GM12891 (cell line): ENCODE results near the gene ABLIM2.

ENCODE experiments used
- DNase-seq: peaks from one replicate; pipeline ENCODE4 v3.0.0; 2011; ENCODE audit warnings: low spot score; ENCODE audit not compliant: insufficient read length
- FAIRE-seq: peaks from 2 replicates; lab custom pipeline; 2011; peaks lifted over from hg19 to GRCh38; lab: Jason Lieb, UNC
- PAX5 ChIP-seq: IDR thresholded peaks from 2 replicates; pipeline ENCODE4 v1.6.1; 2011; ENCODE audit warnings: low read length, moderate library complexity, mild to moderate bottlenecking; ENCODE audit not compliant: insufficient read depth, severe bottlenecking
- POLR2A ChIP-seq: IDR thresholded peaks from 2 replicates; pipeline ENCODE4 v1.6.1; 2011; ENCODE audit warnings: low read depth, low read length, control low read depth
- POLR2AphosphoS5 ChIP-seq: IDR thresholded peaks from 2 replicates; pipeline ENCODE4 v1.6.1; 2011; ENCODE audit warnings: low read depth, low read length, control low read depth
- POU2F2 ChIP-seq: IDR thresholded peaks from 2 replicates; pipeline ENCODE4 v1.6.1; 2011; ENCODE audit warnings: low read depth, mild to moderate bottlenecking, control low read depth, low read length, moderate library complexity
- SPI1 ChIP-seq: IDR thresholded peaks from 2 replicates; pipeline ENCODE4 v1.6.1; 2011; ENCODE audit warnings: low read depth, low read length, control low read depth
- TAF1 ChIP-seq: IDR thresholded peaks from 2 replicates; pipeline ENCODE4 v1.6.1; 2011; ENCODE audit warnings: low read depth, low read length, control low read depth

ABLIM2 gene

DNA sequence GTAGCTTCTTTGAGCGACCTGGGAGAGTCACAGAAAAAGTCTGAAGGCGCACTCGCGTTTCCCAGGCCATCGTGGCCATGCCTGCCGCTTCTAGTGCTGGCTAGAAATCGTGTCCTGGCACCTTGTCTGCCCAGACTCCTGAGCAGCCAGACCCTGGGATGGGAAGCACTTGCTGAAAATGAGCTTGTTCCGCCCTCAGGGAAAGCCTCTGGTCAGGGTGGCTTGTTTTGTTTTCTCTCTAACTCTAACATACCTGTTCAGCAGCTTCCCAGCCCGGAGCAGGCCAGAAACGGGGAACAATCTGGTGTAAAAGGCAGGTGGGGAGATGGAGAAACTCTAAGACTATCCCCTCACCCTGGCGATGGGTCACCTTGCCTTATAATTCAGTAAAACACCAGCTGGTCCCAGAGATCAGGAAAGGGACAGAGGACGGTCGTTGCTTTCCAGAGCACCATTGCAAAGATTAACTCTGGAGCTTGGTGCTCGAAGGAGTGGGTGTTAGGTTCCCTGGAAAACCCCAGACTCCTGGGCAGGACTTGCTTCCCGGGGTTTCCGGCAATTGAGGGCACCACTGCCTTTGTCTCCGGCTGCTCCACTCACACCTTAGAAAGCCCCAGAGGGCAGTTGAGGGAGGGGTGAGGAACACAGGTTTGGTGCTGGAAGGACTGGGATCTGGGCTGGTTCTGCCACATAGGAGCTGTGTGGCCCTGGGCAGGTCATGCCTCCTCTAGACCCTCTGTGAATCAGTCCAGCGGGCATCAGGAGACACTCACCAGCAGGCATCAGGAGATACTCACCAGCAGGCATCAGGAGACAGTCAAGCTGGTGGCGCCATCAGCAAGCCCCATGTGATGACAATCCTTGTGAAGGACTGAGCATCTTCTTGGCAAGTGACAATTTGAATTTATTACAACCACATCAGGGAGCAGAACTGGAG, 36.0 kb upstream of the ABLIM2 start:
- no peak for DNase-seq
- FAIRE-seq, result no peak
- no peak for TF ChIP-seq POLR2AphosphoS5
- no peak for TF ChIP-seq PAX5
- no peak for TF ChIP-seq POLR2A
- no peak for TF ChIP-seq POU2F2
- no peak for TF ChIP-seq SPI1
- no peak for TF ChIP-seq TAF1

DNA sequence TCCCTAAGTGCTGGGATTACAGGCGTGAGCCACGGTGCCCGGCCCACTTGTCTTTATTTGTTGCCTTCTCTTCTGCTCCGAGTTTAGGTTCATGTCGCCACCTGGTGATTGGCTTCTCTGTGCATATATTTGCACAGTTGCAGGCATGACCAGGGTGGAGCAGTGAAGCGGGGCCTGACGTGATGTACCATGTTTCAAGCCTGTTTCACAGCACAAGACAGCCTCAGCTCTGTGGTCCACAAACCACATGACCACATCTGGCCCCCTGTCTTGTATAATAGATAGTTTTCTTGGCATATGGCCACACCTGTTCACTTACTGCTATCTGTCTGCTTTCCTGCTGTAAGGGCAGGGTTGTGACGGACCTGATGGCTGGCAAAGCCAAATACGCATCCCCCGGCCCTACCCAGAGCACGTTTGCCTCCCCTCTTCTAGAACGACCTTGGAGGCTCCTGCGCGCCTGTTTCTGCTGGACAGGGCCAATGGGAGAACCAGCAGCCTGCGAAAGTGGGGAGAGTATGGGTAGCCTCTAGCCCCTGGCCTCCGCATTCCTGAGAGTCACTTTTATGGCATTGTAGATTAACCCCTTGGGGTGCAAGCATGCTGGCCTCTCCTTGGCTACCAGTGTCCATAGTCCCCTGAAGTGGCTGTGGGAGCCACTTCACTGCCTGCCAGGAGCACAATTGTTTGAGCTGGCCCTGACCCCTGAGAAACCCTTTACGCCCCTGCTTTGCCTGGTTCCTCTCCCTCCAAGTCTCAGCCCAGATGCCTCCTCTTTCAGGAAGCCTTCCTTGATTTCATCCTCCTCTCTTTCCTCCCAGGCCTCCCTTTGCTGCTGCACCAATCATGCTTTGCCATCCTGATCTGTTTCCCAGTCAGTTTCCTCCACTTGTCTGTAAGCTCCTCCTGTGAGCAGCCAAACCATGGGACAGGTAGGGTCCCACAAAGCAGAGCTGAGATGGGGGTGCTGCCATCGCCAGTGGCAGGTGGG, 34.4 kb upstream of the ABLIM2 start:
- FAIRE-seq, result peak; percentile 98
- DNase-seq, result peak; percentile 66
- TF ChIP-seq PAX5 (peak; percentile 81), SPI1 (no peak), TAF1 (no peak), POLR2A (no peak)

DNA sequence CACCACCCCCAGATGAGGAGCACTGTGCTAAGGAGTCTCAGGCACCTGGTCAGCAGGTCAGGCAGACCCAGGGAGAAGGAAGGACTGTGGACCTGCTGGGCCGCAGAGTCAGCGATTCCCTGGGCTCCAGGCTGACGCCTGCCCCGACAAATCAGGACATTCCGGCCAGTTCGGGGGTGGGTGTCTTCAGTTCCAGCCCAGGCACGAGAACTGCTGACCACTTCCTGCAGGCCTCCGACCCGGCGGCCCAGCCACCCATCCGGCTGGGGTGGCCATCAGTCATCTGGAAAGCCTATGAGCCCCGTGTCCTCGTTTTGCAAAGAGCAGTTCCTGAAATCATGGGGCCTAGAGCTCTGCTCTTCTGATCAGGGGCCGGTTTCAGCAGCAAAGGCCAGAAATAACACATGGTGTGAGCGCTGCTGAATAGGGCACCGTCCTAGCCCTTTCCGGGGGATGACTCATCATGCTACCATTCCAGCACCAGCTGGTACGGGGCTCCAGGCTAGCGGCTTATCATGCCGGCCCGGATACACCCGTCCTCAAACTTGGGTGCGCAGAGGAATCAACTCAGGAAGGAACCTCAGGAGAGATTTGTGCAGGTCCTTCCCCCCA, 32.6 kb upstream of the ABLIM2 start:
- TF ChIP-seq SPI1 (no peak), POU2F2 (no peak), POLR2A (no peak), PAX5 (no peak), POLR2AphosphoS5 (no peak), TAF1 (no peak)
- peak; percentile 73 for FAIRE-seq
- no peak for DNase-seq

DNA sequence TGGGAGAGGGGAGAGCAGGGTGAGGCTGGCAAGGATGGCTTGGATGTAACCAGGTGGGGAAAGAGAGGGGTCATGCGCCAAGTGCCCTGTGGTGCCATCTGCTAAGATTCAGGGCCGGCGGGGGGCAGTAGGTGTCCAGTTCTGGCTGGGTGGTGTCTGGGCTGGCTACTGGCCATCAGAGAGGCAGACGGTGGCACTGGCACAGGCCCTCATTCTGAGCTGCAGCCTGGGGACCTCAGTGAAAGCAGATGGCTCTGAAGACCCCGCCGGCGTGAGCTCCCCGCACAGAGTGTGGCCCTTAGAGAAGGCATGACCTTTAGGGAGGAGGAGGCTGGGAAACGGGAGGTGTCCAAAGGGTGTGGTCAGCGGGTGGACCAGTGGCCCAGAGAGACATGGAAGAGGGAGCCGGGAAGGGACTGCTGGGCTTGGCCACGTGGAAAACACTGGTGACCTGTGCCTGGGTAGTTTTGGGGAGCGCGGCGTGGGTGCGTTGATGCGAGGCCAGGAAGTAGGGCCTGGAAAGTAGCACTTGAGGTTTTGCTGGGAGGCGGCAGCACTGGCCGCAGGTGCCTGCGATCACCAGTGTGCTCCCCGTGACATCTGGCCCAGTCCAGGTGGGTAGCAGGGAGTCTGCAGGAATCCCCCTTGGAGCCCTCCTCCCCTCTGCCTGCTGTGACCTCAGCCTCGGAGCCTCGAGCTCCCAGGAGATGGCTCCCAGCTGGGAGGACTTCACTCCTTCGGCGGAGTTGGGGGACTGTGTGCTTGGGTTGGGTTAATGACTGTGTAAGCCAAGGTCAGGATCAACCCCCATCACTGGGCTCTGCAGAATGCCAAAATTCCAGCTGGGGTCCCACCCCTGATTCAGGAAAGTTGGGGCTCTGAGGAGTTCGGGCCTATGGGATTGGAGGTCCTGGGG, 31.2 kb upstream of the ABLIM2 start:
- no peak for FAIRE-seq
- DNase-seq, result no peak
- no peak for TF ChIP-seq PAX5
- TF ChIP-seq TAF1, result no peak
- no peak for TF ChIP-seq POU2F2
- TF ChIP-seq SPI1, result no peak
- TF ChIP-seq POLR2A, result no peak
- TF ChIP-seq POLR2AphosphoS5, result no peak

DNA sequence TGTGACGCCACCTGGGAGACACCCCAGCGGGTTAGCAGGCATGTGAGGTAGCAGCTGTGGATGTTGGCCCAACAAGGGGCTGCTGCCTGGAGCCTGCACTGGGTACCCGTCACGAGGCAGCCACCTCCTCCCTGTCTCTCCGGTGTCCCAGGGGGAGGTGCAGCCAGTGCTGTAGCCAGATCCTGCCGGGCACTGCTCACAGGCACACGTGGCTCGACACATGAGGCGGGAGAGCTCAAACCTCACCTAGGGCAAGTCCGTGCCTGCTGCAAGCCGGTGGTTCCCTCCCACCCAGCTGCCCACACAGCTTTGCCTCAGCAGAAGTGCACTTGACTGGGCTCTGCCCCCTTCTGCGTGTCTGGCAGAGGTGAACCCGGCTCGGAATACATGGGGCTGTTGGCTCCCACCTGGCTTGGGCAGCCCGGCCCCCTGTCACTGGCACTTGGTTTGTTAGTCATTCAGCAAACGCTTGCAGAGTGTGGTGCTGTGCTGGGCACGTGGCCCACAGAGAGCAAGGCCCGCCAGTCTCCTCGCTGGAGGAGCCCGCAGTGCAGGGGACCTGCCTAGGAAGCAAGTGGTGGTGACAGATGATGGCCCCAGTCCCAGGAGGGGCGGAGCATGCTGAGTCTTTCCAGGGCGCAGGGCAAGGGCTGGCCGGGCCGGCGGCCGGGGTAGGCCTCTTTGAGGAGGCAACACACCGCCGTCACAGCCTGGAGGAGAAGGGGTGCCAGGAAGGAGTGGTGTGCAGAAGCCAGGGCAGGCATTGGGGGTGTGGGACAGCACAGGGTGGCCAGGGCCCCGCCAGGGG, 30.3 kb upstream of the ABLIM2 start:
- FAIRE-seq (no peak), DNase-seq (no peak)
- TF ChIP-seq POU2F2 (no peak), POLR2A (no peak), SPI1 (no peak)

DNA sequence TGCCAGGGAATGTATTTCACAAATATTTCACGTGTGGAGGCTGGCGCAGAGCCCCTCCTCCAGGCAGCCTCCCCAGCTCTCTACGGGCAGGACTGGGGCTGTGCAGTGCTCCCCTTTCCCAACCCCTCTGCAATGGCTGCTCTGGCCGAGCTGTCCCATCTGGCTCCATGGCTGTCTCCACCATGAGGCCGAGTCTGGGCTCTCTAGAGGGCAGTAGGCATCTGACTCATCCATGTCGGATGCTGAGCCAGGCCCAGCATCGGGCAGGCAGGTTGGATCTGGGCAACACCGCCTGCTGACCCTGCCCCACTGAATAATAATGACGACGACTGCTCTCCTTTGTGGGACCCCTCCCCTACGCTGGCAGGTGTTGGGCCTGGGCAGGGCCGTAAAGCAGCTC, 29.5 kb upstream of the ABLIM2 start:
- TF ChIP-seq POLR2AphosphoS5 (no peak), POU2F2 (no peak), TAF1 (no peak), POLR2A (no peak), PAX5 (no peak)
- FAIRE-seq (no peak), DNase-seq (no peak)

DNA sequence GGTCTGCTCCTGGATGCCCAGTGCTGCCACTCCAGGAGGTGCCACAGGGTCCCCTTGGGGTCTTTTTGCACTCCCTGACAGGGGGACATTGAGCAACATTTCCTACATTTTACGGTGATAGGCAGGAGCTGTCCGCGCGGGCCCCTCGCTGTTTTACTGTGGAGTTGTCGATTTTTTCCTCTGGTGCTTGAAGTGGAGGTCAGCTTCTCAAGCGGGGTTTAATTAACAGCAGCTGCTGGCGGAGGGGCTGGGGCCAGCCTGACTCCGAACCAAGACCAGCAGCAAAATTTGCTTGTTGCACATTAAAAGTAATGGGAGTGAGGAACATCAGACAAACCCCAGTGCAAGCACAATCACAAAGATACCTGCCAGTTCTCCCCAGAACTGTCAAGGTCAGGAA, 27.3 kb upstream of the ABLIM2 start:
- DNase-seq (no peak), FAIRE-seq (no peak)
- TF ChIP-seq SPI1 (no peak), POU2F2 (no peak), TAF1 (no peak), PAX5 (no peak), POLR2A (no peak), POLR2AphosphoS5 (no peak)

DNA sequence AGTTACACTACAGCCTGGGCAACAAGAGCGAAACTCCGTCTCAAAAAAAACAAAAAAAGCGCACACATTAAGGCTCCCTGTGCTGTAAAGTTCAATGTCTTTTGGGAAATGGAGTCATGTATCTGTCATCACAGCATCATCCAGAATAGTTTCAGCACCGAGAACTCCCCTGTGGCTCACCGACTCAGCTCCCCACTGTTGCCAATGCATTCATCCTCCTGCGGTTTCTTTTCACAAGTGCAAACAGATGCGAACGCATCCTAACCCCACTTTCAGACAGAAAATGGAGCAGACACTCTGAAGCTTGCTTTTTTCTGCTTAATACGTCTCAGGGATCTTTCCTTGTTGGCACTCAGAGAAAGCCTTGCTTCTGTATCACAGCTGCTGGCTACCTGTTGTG, 26.7 kb upstream of the ABLIM2 start:
- FAIRE-seq, result no peak
- TF ChIP-seq PAX5 (no peak), TAF1 (no peak), POLR2AphosphoS5 (no peak), POU2F2 (no peak), POLR2A (no peak), SPI1 (no peak)
- no peak for DNase-seq
